GM10248 (cell line): ENCODE data around the gene CEP68.

ENCODE experiments used
- CTCF ChIA-PET: fragments of 300-600 bp; sonication (Branson Sonifier 250); formaldehyde crosslinking; extraction: SDS; loops from one replicate; lab custom pipeline; 2021; ENCODE audit warnings: antibody characterized with exemption; lab: Yijun Ruan, JAX
- POLR2A ChIA-PET: fragments of 350-650 bp; sonication (Branson Sonifier 250); formaldehyde crosslinking; extraction: SDS; loops from one replicate; lab custom pipeline; 2020; ENCODE audit warnings: antibody characterized with exemption; lab: Yijun Ruan, JAX
- DNase-seq: peaks from one replicate; pipeline ENCODE4 v3.0.0; 2012; ENCODE audit errors: extremely low spot score
- TF ChIP-seq, protein P1 (sequence below): IDR thresholded peaks from 2 replicates; pipeline ENCODE4 v1.5.1; 2012; ENCODE audit warnings: mild to moderate bottlenecking, low read depth; ENCODE audit errors: extremely low read depth, missing control alignments, control extremely low read depth

CEP68 gene

DNA sequence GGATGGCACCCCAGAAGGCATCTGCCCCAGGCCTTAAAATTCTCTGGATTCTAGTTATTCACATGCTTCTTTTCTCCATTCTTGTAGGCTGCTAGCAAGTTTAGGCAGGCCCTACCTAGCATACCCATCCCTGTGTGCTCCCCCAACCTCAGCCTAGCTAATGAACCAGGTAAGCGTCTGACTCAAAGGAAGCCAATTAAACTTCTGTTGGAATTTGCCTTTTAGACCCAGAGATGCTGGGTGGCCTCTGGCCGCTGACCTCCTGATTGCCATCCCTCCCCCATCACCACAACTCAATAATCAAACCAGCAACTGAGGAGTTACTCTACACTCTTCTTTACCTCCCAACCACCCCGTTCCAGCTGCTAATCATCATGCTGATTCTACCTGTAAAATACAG is 19.0 kb upstream of the CEP68 start:
- no peak for DNase-seq
- CTCF ChIA-PET: interaction anchor here (0.9 to 1.6 kb wide), 5 partner anchors 14 to 119 kb away, joined by 3 to 6 read pairs (median 3); partner anchors contain the start of gene CEP68
- TF ChIP-seq, protein P1, sequence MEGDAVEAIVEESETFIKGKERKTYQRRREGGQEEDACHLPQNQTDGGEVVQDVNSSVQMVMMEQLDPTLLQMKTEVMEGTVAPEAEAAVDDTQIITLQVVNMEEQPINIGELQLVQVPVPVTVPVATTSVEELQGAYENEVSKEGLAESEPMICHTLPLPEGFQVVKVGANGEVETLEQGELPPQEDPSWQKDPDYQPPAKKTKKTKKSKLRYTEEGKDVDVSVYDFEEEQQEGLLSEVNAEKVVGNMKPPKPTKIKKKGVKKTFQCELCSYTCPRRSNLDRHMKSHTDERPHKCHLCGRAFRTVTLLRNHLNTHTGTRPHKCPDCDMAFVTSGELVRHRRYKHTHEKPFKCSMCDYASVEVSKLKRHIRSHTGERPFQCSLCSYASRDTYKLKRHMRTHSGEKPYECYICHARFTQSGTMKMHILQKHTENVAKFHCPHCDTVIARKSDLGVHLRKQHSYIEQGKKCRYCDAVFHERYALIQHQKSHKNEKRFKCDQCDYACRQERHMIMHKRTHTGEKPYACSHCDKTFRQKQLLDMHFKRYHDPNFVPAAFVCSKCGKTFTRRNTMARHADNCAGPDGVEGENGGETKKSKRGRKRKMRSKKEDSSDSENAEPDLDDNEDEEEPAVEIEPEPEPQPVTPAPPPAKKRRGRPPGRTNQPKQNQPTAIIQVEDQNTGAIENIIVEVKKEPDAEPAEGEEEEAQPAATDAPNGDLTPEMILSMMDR: no peak
- POLR2A ChIA-PET: no interaction called here

- ChIA-PET POLR2A (no interaction called here), CTCF (interaction anchor here (0.9 to 1.7 kb wide), 13 partner anchors 8 to 458 kb away, joined by 3 to 10 read pairs (median 4); no protein-coding TSS in a partner anchor)
- TF ChIP-seq, protein P1: no peak
- no peak for DNase-seq
Measured at GRCh38 chr2:65039640-65040039, 16.6 kb upstream of the CEP68 start.

GRCh38 chr2:65040400-65041261 is 15.6 kb upstream of the CEP68 start:
- ChIA-PET CTCF (interaction anchor here (0.6 to 1.7 kb wide), 14 partner anchors 9 to 459 kb away, joined by 3 to 10 read pairs (median 4); no protein-coding TSS in a partner anchor), POLR2A (no interaction called here)
- DNase-seq: peak; percentile 78
- TF ChIP-seq, protein P1: peak; percentile 90

DNA sequence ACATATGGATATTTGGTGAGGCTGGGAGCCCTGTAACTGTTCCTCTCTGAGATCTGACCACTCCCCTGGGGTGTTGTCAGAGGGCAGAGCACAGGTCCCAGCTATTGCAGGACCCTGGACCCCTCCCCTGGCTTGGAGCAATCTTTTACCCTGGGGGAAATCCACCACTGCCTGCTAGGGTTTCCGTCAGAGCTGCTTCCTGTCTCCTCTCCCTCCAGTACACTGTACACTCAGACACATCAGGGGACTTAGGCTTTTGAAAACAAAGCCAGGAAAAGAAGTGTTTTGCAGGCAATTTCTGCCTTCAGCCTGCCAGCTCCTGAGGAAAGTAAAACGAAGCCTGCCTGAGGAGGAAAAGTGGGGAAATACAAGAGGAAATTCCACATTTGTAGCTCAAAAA is 13.2 kb upstream of the CEP68 start:
- ChIA-PET CTCF (interaction anchor here (1.0 to 2.5 kb wide), 7 partner anchors 8 to 127 kb away, joined by 3 to 12 read pairs (median 3); partner anchors contain the start of gene CEP68), POLR2A (interaction anchor here (1.1 kb wide), 1 partner anchor 51 kb away, joined by 3 read pairs; no protein-coding TSS in a partner anchor)

GRCh38 chr2:65044097-65044735 is 12.0 kb upstream of the CEP68 start:
- CTCF ChIA-PET: interaction anchor here (1.0 to 2.5 kb wide), 6 partner anchors 9 to 126 kb away, joined by 3 to 12 read pairs (median 6); partner anchors contain the start of gene CEP68
- POLR2A ChIA-PET: no interaction called here
- no peak for DNase-seq
- TF ChIP-seq, protein P1: no peak

More for the DNA sequence above, 13.2 kb upstream of the CEP68 start:
- TF ChIP-seq, protein P1: no peak
- no peak for DNase-seq

DNA sequence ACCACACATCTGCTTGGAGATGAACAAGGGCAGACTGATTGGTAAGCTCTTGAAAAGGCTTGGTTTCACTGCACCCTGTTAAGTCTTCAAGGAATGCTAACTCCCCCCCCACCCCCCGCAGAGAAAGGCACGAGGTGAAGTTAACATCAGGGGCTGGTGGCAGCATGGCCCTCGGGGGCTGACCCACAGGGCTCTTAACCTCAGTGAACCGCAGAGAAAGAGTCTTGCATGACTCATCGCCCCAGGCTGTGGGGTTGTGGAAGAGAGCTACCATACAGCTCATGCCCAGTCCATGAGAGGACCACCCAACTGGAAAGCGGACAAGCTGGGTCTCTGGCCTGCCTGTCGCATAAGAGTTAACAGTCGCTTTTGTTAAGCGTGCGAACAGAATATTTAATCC is 10.6 kb upstream of the CEP68 start:
- ChIA-PET POLR2A (no interaction called here), CTCF (interaction anchor here (0.8 to 1.9 kb wide), 4 partner anchors 11 to 128 kb away, joined by 3 to 6 read pairs (median 4); no protein-coding TSS in a partner anchor)
- no peak for DNase-seq

More for the DNA sequence above, 10.6 kb upstream of the CEP68 start:
- TF ChIP-seq, protein P1: no peak
